SK-N-SH (cell line): ENCODE measurements around the gene CACNA2D4. TPM values are rescaled to one million over a fixed set of nuclear protein-coding genes. Genes with fewer than 3 reads are reported as not detected.

Experiments used
- CTCF ChIA-PET: fragments of 300-600, 350-600 bp; formaldehyde crosslinking; extraction: SDS; loops from one replicate; lab custom pipeline; 2021; lab: Yijun Ruan, JAX
- POLR2A ChIA-PET: fragments of 350-600 bp; sonication (Branson Sonifier 250); formaldehyde crosslinking; extraction: SDS; loops from one replicate; lab custom pipeline; 2020; ENCODE audit warnings: antibody characterized with exemption, inconsistent platforms; lab: Yijun Ruan, JAX
- DNase-seq: peaks from one replicate; pipeline ENCODE4 v3.0.0; 2012
- H2AFZ ChIP-seq: fragments of 200-600 bp; sonication (generic); 2 replicates; pipeline ENCODE4 v1.8.1; 2016; ENCODE audit warnings: antibody characterized with exemption, mild to moderate bottlenecking, low read depth
- H3F3A ChIP-seq: fragments of 200-600 bp; sonication (generic); replicated peaks from 2 replicates; pipeline ENCODE3; 2016; ENCODE audit warnings: antibody characterized with exemption, mild to moderate bottlenecking; ENCODE audit not compliant: insufficient read depth
- H3K27ac ChIP-seq, 2 experiments: fragments of 200-500 bp in 1 of 2; fragments of 200-600 bp in 1 of 2; sonication (Bioruptor generic) in 1 of 2; sonication (generic), shearing (Covaris generic) in 1 of 2; 2 replicates each; pipeline versions ENCODE4 v1.5.1 to v1.6.1; 2014 to 2016; ENCODE audit warnings: low read depth in 2 of 2, inconsistent platforms in 1 of 2, low read length in 1 of 2, mild to moderate bottlenecking in 1 of 2, mixed read lengths in 1 of 2
- H3K27me3 ChIP-seq: fragments of 200-600 bp; sonication (generic), shearing (Covaris generic); 2 replicates; pipeline ENCODE4 v1.6.1; 2016; ENCODE audit warnings: mixed run types; ENCODE audit not compliant: insufficient read depth
- H3K36me3 ChIP-seq, 2 experiments: fragments of 200-500 bp in 1 of 2; fragments of 200-600 bp in 1 of 2; sonication (Bioruptor generic) in 1 of 2; sonication (generic) in 1 of 2; replicated peaks in 1 of 2; 2 replicates each; pipeline versions ENCODE3 to v1.5.1; 2014 to 2016; ENCODE audit warnings: low read length in 1 of 2, mild to moderate bottlenecking in 1 of 2; ENCODE audit not compliant: insufficient read depth in 2 of 2, control insufficient read depth in 1 of 2
- H3K4me1 ChIP-seq, 2 experiments: fragments of 200-500 bp in 1 of 2; fragments of 200-600 bp in 1 of 2; sonication (Bioruptor generic) in 1 of 2; sonication (generic), shearing (Covaris generic) in 1 of 2; 2 replicates each; pipeline versions ENCODE4 v1.5.1 to v1.6.1; 2014 to 2016; ENCODE audit warnings: low read depth in 1 of 2, low read length in 1 of 2, mixed run types in 1 of 2; ENCODE audit not compliant: insufficient read depth in 2 of 2, control insufficient read depth in 1 of 2
- H3K4me2 ChIP-seq: fragments of 200-600 bp; sonication (generic), shearing (Covaris generic); 2 replicates; pipeline ENCODE4 v1.6.1; 2017; ENCODE audit warnings: mixed run types
- H3K4me3 ChIP-seq, 2 experiments: fragments of 200-500 bp in 1 of 2; fragments of 200-600 bp in 1 of 2; sonication (Bioruptor generic) in 1 of 2; sonication (generic), shearing (Covaris generic) in 1 of 2; 2 replicates each; pipeline versions ENCODE4 v1.5.1 to v1.8.1; 2014 to 2016; ENCODE audit warnings: low read depth in 2 of 2, inconsistent platforms in 1 of 2, low read length in 1 of 2, mild to moderate bottlenecking in 1 of 2, mixed read lengths in 1 of 2, moderate library complexity in 1 of 2
- H3K79me2 ChIP-seq: fragments of 200-600 bp; sonication (generic); 2 replicates; pipeline ENCODE4 v1.8.1; 2017; ENCODE audit warnings: mild to moderate bottlenecking; ENCODE audit not compliant: insufficient read depth
- H3K9ac ChIP-seq: fragments of 200-600 bp; sonication (generic); 2 replicates; pipeline ENCODE4 v1.6.1; 2017; ENCODE audit warnings: mixed run types
- H3K9me2 ChIP-seq: fragments of 200-600 bp; sonication (generic); 2 replicates; pipeline ENCODE4 v1.6.1; 2017; ENCODE audit warnings: mixed run types
- H3K9me3 ChIP-seq: fragments of 200-600 bp; sonication (generic); 2 replicates; pipeline ENCODE4 v1.6.1; 2017; ENCODE audit warnings: mixed run types, mild to moderate bottlenecking, moderate library complexity
- H4K20me1 ChIP-seq: fragments of 200-600 bp; sonication (generic); 2 replicates; pipeline ENCODE4 v1.6.1; 2017; ENCODE audit warnings: mild to moderate bottlenecking, mixed run types; ENCODE audit not compliant: insufficient read depth
- CHD2 ChIP-seq: fragments of 150-350 bp; IDR thresholded peaks from 2 replicates; pipeline ENCODE4 v1.6.1; 2018; ENCODE audit warnings: low read length; ENCODE audit not compliant: partially characterized antibody
- CTCF ChIP-seq: fragments of 200-600 bp; sonication (generic); IDR thresholded peaks from 2 replicates; pipeline ENCODE4 v1.6.1; 2017; ENCODE audit warnings: antibody characterized with exemption, mild to moderate bottlenecking, moderate library complexity
- FOXM1 ChIP-seq: IDR thresholded peaks from 2 replicates; pipeline ENCODE4 v1.4.0; 2012; ENCODE audit warnings: low read depth, mild to moderate bottlenecking
- GABPA ChIP-seq: IDR thresholded peaks from 2 replicates; pipeline ENCODE4 v1.4.0; 2012; ENCODE audit warnings: low read depth, mild to moderate bottlenecking
- IRF3 ChIP-seq: fragments of 150-350 bp; IDR thresholded peaks from 2 replicates; pipeline ENCODE4 v1.6.1; 2016; ENCODE audit warnings: mild to moderate bottlenecking, low read depth, low read length
- MAX ChIP-seq: IDR thresholded peaks from 2 replicates; pipeline ENCODE4 v1.4.0; 2012; ENCODE audit warnings: low read depth
- MXI1 ChIP-seq: IDR thresholded peaks from 2 replicates; pipeline ENCODE4 v1.6.1; 2012; ENCODE audit warnings: mild to moderate bottlenecking, low read depth, low read length, improper control_type of control experiment
- NFIC ChIP-seq: IDR thresholded peaks from 2 replicates; pipeline ENCODE4 v1.4.0; 2012; ENCODE audit warnings: borderline replicate concordance
- NRF1 ChIP-seq: IDR thresholded peaks from 2 replicates; pipeline ENCODE4 v1.6.1; 2012; ENCODE audit warnings: low read depth, mild to moderate bottlenecking, low read length
- RAD21 ChIP-seq: IDR thresholded peaks from 2 replicates; pipeline ENCODE4 v1.6.1; 2012; ENCODE audit warnings: mild to moderate bottlenecking, low read length
- RCOR1 ChIP-seq: fragments of 150-350 bp; IDR thresholded peaks from 2 replicates; pipeline ENCODE4 v1.6.1; 2017; ENCODE audit warnings: antibody characterized with exemption, low read length
- SIN3A ChIP-seq: IDR thresholded peaks from 2 replicates; pipeline ENCODE4 v1.6.1; 2012; ENCODE audit warnings: low read depth, mild to moderate bottlenecking, low read length, moderate library complexity, borderline replicate concordance
- TEAD4 ChIP-seq: IDR thresholded peaks from 2 replicates; pipeline ENCODE4 v1.4.0; 2012; ENCODE audit warnings: mild to moderate bottlenecking, borderline replicate concordance; ENCODE audit not compliant: insufficient read depth
- USF1 ChIP-seq: IDR thresholded peaks from 2 replicates; pipeline ENCODE4 v1.4.0; 2012; ENCODE audit warnings: low read depth, borderline replicate concordance
- USF2 ChIP-seq: fragments of 150-350 bp; IDR thresholded peaks from 2 replicates; pipeline ENCODE4 v1.6.1; 2017; ENCODE audit warnings: antibody characterized with exemption, low read length, low read depth, borderline replicate concordance
- WGBS: methylation state at CpG from one replicate; pipeline ENCODE4 v1.1.6; 2017; ENCODE audit warnings: low lambda C conversion rate; 5-methylcytosine and 5-hydroxymethylcytosine counted together
- polyA plus RNA-seq, 3 experiments: library from polyadenylated mRNA; depleted of rRNA; stranded (reverse); fragments of >200 nt; gene quantifications; 2 replicates each; pipeline ENCODE4 v1.2.3, GENCODE V29; 2012

CACNA2D4 gene
- polyA plus RNA-seq, 1 of the 3 experiments (the other 2 are of a cell fraction): 0.02 TPM

- no peaks in the 10 kb centered on the region for H3K9me3 ChIP-seq
- H4K20me1 ChIP-seq: no peaks in the 10 kb centered on the region
- CTCF ChIA-PET: interaction anchor here (1.1 to 3.5 kb wide), 2 partner anchors 10 to 117 kb away, joined by 3 to 19 read pairs; no protein-coding TSS in a partner anchor
- peak; percentile 66 for DNase-seq
- H3F3A ChIP-seq: no peaks in the 10 kb centered on the region
- no peak overlapping the region for H3K4me3 ChIP-seq
- no peaks in the 10 kb centered on the region for H3K36me3 ChIP-seq
- H3K79me2 ChIP-seq: no peaks in the 10 kb centered on the region
- H3K27me3 ChIP-seq: peaks cover 25% of the 10 kb centered on the region; the same call in 1 of the 2 replicates
- no peak overlapping the region for H3K9ac ChIP-seq
- TF ChIP-seq NFIC (no peak), IRF3 (no peak), NRF1 (no peak), GABPA (no peak), RCOR1 (no peak), CTCF (no peak), CHD2 (no peak)
- H3K9me2 ChIP-seq: no peaks in the 10 kb centered on the region
- peaks cover 0 to 63% of the 10 kb centered on the region in 2 experiments; a peak in 1 of 4 replicates for H3K4me1 ChIP-seq
- POLR2A ChIA-PET: no interaction called here
- no peak overlapping the region; a peak in 1 of 4 replicates for H3K27ac ChIP-seq
- 7% methylated on average over 3 of the region's 11 CpGs for WGBS
- H2AFZ ChIP-seq: no peak overlapping the region
- no peak overlapping the region for H3K4me2 ChIP-seq
Measured at GRCh38 chr12:1822699-1823098, 95.8 kb downstream of the CACNA2D4 start.

GRCh38 chr12:1821805-1822204 lies 96.6 kb downstream of the CACNA2D4 start:
- CTCF ChIA-PET: interaction anchor here (3.4 kb wide), 1 partner anchor 118 kb away, joined by 18 read pairs; no protein-coding TSS in a partner anchor
- POLR2A ChIA-PET: no interaction called here
- 60% methylated on average over 11 of the region's 12 CpGs for WGBS
- Histone ChIP-seq H3K9me3 (no peaks in the 10 kb centered on the region), H3K4me1 (peaks cover 0 to 54% of the 10 kb centered on the region in 2 experiments; a peak in 1 of 4 replicates), H3F3A (no peaks in the 10 kb centered on the region), H4K20me1 (no peaks in the 10 kb centered on the region), H3K9ac (no peak overlapping the region), H3K27me3 (peaks cover 25% of the 10 kb centered on the region; the same call in 1 of the 2 replicates), H3K4me3 (no peak overlapping the region)
- no peak for DNase-seq
- TF ChIP-seq NFIC (no peak), MAX (no peak), USF2 (no peak), SIN3A (no peak), MXI1 (no peak), TEAD4 (no peak), NRF1 (no peak), USF1 (no peak), RCOR1 (no peak), FOXM1 (no peak), RAD21 (no peak), GABPA (no peak)
- TF ChIP-seq, all 33 proteins: peak for 0
- no peak overlapping the region for H3K4me2 ChIP-seq
- H3K79me2 ChIP-seq: no peaks in the 10 kb centered on the region
- no peak overlapping the region for H3K27ac ChIP-seq
- H3K9me2 ChIP-seq: no peaks in the 10 kb centered on the region
- H3K36me3 ChIP-seq: no peaks in the 10 kb centered on the region
- no peak overlapping the region for H2AFZ ChIP-seq
